ENCODE data around the gene CSNK1A1.
"Not testable (repeated sequence)": the region's sequence is repeated elsewhere in the genome, so short reads cannot be mapped to it uniquely, and the experiment has no call there.

CSNK1A1 gene

DNA sequence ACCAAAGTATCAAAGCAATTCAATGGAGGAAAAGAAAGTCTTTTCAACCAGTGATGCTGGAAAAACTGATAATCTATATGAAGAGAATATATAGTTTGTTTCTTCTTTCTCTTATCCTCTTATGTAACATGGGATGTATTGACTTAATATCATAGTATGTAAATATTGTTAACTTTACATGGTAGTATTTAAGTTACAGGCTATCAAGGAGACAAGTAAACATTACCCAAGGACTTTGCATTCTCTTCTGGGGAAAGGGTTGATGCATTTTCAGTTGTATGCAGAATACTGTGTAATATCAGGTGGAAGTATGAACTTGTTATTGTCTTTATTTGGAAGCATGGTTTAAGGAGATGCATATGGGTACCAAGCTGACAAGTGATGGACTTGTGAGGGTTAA lies 20.9 kb upstream of the CSNK1A1 start:
- DNase-seq: no peak

DNA sequence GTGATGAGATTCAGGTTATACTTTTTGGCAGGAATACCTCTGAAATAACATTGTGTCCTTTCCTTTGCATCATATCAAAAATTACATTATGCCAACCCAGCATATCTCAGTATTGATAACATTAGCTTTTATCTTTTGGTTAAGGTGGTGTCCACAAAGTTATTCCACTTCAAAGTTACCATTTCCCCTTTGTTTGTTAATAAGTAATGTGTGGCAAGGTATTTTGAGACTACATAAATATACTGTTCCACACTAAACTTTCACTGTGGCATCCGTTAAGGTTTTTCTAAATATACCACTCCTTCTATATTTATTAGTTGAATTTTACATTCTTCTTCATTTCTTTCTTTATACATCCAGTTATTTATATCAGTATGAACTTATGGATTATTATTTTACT lies 16.0 kb upstream of the CSNK1A1 start:
- DNase-seq: no peak

DNA sequence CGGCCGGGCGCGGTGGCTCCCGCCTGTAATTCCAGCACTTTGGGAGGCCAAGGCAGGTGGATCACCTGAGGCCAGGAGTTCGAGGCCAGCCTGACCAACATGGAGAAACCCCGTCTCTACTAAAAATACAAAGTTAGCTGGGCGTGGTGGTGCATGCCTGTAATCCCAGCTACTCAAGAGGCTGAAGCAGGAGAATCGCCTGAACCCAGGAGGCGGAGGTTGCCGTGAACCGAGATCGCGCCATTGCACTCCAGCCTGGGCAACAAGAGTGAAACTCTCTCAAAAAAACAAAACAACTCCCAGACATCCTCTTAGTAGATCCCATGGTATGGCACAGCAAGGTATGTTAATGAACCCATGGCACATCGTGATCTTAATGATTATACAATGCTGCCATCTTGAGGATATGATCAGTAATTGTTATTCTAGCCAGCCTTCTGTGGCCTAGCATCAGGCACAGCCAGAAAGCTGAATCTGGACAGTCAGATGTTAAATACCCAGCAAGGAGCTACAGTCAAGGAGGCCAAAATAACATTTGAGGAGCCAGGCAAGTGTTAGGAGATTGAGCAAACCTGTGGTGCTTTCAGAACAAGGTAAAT lies 13.4 kb upstream of the CSNK1A1 start:
- peak; percentile 39 for DNase-seq

DNA sequence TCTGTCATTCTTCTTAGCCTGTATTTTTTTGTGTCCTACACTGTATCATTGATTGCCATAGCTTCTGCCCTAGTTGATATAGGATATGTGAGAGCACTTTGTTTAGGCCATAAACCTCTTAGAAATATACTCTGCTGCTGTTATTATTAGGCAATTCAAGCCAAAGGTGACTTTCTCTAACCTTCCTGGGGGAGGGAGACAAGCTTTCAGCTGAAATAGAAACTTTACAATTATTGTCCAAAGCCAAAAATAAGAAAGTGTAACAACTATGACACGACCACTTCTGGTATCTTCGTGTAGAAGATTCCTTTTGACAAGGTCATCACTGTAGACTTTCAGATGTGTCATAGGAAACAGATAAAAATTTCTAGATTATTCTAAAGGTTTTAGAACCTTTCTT lies 12.2 kb upstream of the CSNK1A1 start:
- no peak for DNase-seq

DNA sequence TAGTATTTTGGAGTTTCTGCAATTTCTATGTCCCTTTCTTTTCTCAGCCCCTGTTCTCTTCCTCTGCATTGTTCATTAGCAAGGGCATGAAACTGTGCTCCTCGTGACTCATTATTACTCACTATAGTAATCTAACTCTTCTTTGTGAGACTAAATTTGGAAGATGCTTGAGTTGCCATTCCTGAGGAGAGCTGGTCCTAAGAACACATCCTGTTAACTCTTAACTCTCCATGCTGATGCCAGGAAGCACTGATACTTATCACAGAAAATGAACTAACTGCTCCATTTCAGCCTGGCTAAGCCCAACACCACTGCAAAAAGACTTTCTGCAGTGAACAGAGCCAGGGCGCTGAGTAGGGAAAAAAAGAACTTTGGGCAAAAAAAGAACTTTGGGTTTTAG lies 10.6 kb upstream of the CSNK1A1 start:
- DNase-seq: no peak

DNA sequence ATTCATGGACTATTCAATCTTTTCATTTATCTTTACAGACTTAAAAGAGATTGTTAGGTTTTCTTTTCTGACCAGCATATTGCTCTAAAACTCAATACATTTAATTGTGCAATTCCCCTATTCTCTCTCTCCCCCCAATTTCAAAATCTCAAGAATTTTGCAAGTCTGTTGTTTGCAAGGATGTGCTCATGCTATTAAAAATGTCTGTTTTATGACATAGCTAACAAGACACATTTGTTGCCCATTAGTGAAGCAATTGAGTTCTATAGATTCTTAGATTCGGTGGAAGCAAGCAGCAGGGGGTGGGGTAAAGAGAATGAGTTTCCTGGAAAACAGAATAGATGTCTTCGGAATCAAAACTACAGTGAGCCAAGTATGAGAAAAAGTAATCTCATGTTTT lies 8.5 kb upstream of the CSNK1A1 start:
- no peak for DNase-seq

DNA sequence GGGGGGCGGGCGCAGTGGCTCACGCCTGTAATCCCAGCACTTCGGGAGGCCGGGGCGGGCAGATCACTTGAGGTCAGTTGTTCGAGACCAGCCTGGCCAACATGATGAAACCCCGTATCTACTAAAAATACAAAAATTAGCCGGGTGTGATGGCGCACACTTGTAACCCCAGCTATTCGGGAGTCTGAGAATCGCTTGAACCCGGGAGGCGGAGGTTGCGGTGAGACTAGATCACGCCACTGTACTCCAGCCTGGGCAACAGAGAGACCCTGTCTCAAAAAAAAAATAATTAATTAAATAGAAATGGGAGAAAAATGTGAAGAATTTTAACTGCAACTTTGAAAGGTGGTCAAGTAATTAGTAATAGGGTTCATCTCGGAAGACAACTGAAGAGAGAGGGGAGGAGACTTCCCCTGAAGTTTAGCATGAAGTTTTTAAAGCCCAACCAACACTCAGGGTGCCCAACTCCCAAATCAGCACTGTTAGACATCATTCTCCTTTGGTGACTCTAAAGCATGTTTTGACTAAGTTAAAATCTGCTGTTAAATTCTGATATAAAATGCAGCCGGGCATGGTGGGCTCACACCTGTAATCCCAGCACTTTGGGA lies 1.4 kb upstream of the CSNK1A1 start:
- no peak for DNase-seq

DNA sequence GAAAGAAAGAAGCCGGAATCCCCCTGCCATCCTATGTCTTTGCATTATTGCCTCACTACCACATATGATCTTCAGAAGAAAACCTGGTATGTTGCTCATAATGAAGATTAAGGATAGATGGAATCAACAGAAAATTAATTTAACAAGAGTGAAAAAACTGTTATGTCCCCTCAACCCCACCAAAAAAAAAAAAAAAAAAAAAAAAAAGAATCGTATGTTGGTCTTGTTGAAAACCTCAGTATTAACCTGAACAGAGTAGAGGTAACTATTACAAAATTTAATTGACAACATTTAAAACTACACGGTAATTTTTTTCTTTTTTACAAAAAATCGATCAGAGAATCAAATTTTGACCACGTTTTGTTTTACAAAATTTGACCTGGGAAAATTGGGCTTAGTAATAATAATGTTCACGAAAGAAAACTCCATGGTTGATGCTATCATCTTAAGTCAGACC lies 827 bp upstream of the CSNK1A1 start:
- no peak for DNase-seq

DNA sequence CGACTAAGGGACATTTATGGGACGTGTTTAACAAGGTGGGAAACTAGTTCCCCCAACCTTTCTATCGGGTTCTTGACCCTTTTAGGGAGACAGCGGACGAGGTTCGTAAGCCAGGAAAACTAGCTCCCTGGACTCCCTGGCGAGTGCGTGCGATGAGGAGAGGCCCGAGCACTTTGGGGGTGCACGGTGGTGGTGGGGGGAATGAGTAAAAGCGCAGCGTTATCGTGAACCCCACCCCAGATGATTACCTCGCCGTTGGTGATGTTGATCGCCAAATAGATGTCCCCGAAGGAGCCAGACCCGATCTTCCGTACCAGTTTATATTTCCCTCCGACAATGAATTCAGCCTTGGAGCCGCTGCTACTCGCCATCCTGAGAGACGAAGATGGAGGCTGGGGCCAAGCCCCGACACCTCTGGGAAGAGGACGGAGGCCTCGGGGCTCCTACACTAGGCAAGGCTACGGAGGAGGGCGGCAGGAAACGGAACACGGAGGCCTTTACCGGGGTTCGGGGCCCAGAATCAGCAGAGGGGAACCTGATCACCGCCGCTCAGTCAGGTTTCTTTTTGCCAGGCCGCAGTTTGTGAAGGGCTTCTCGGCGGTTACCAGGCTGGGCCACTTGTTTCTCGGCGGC lies 529 bp downstream of the CSNK1A1 start:
- DNase-seq: no peak

DNA sequence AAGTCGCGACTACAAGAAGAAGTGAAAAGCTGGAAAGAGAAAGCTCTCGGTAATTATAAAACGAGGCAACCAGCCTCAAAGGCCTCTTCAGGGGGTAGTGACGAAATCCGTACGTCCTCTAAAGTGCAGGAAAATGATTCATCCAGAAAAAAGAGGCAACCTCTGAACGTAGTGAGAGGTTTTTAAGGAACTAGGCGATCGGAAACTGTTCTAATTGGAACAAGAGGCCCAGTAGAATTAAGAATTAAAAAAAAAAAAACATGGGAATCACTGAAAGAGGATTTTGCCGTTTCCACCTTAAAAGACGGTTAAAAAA lies 1.0 kb downstream of the CSNK1A1 start:
- DNase-seq: no peak

DNA sequence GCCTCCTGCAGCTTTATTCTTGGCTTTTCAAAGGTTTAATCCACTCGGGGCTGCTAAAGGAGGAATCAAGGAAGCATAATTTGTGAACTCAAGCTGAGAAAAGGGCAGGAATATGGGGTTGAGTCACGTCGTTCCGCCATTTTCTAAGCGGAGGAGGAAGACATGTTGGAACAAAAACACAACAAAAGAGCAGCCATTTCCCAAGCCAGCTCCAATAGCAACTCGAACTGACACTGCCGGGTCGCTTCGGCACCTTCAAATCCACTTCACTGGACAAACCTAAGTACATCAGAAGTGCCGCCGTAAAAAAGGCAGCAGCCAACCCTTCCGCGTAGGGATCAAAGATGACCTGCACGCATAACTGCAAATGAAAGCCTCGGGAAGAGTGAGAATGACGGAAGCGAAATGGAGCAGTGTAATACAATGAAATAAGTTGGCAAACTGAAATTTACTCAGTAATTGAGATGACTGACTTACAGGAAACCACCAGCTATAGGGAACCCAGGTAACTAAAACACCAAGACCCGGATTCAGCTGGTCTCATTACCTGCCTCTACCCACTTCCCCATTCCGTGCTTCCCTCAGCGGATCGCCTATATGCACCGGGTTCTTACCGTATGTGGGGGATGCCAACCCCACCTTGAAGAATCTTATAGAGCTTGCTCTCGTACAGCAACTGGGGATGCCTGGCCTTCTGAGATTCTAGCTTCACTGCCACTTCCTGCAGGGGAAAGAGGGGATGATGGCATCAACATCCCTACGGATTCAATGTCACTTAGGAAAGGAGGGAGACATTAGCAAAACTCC lies 1.6 kb downstream of the CSNK1A1 start:
- peak; percentile 45 for DNase-seq

DNA sequence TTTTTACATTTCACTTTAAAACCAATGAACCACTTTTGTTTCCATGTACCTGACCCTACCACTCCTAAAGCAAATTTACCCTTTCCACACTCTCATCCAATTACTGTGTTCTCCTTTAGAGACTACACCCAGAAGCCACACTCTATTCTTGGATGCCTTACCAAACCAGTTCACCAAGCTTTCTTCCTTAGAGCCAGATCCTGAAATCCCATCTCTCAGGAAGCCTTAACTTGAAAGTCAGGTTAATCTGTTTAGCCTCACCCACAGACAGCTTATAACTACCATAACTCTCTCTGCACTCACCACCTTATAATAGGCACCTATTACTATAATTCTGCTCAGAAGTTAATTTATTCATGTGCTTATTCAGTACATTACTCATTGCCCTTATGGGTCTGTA lies 4.3 kb downstream of the CSNK1A1 start:
- DNase-seq: no peak

DNA sequence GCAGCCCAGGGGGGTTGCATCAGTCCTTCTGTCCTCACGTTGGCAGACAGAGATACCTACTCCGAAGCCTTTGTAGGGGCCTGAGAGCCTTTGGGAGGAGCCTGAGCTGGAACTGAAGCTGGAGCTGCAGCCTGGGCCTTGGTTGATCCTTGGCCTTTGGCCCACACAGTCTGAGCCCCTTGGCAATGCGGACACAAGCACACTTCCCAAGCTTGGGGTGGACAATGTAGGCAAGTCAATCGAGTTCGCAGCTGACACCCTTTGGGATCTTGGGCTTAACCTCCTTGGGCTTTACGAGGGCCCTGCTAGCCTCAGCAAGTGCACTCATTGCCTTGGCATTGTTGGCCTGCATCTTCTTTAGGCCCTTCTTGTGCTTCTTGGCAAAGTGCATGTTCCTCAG lies 5.9 kb downstream of the CSNK1A1 start:
- no peak for DNase-seq

DNA sequence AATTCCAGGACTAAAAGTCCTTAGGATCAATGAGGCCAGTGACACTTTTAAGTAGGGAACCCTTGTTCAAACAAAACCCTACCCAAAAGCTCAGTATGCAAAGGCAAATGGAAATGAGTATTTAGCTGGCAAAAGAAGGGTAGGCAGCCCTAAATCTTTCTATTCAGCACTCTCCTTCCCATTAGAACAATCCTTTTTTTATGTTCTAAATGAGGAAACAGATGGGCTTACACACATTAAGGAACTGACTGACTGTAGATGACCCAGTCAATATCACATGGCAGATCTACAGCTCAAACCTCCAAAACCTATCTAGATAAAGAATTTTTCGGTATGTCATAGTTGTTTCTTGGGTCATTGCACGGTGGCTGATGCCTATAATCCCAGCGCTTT lies 7.2 kb downstream of the CSNK1A1 start:
- DNase-seq: no peak

DNA sequence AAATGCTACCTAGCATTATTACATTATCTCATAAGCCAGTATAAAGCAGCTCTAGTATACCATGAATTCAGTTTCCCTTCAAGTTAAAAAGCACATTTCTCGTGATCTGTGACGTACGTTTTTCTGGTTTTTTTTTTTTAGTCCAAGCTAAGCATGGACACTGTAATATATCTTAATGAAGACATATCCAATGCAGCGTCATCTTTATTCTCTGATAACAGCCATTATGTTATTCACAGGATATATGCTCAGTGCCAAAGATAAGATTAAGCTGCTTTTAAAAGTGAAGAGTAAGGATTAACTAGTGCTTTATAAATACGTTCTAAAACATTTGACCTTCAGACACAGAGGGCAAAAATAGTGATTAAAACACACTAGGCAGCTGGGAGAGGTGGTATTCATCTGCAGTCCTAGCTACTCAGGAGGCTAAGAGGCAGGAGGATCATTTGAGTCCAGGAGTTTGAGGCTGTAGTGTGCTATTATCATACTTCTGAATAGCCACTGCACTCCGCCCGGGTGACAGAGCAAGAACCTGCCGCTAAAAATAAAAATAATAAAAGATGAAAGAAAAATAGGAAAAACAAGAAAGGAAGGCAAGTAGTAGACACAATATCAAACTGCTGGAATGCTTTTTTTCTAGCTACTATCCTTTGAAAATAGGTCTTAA lies 7.7 kb downstream of the CSNK1A1 start:
- no peak for DNase-seq

DNA sequence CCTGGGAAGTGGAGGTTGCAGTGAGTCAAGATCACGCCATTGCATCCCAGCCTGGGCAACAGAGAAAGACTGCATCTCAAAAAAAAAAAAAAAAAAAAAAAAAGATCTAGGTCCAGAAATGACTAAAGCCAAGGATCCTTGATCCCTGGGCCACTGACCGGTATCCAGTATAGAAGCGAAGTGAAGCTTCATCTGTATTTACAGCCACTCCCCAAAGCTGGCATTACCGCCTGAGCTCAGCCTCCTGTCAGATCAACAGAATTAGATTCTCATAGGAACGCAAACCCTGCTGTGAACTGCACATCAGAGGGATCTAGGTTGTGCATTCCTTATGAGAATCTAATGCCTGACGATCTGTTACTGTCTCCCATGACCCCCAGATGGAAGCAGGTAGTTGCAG lies 9.3 kb downstream of the CSNK1A1 start:
- no peak for DNase-seq

DNA sequence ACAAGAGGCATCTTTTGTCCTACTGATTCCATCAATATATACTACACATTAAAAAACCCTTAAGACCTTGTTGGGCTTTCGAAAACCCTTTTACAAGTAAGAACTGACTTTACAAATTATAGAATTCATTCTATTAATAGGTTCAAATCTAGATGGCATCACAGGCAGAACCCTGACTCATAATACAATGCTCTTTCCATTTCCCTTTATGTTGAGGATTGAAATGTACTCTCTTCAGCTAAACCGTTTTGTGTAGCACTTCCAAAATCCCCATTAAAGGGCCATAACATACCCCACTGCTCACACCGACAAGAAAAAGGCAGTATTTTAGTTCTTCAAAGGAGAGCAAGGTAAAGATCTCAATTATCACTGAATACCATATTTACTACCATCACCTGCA lies 11.2 kb downstream of the CSNK1A1 start:
- DNase-seq: no peak

DNA sequence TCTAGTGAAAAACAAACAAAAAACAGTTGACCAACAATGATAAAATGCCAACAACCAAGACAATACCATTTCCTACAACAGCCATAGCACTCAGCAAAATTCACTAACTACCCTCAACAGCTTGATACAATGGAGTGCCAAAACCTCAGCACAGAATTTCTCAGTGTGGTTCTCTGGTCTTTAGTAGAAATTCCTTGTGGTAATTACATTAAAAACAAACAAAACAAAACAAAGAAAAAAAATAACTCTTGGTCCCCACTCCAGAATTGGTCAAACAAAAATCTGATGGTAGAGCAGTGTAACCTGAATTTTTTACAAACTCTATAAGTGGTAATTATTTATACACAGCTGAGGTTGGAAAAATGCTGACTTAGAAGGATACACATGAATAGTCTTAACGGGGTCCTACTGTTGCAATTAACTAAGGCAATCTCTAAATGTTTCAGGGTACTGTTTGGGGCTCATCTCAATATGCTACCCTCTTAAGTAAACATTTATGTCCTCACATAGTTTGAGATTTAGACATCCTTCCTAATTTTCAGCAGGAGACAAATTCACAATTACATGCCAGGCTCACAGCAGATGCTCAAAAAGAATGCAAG lies 13.8 kb downstream of the CSNK1A1 start:
- no peak for DNase-seq

DNA sequence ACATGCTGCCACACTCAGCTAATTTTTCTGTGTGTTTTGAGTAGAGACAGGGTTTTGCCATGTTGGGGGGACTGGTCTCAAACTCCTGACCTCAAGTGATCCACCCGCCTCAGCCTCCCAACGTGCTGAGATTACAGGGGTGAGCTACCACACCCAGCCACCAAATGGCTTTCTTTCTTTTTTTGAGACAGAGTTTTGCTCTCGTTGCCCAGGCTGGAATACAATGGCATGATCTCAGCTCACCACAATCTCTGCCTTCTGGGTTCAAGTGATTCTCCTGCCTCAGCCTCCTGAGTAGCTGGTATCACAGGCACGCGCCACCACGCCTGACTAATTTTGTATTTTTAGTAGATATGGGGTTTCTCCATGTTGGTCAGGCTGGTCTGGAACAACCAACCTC lies 15.5 kb downstream of the CSNK1A1 start:
- not testable (repeated sequence) for DNase-seq

DNA sequence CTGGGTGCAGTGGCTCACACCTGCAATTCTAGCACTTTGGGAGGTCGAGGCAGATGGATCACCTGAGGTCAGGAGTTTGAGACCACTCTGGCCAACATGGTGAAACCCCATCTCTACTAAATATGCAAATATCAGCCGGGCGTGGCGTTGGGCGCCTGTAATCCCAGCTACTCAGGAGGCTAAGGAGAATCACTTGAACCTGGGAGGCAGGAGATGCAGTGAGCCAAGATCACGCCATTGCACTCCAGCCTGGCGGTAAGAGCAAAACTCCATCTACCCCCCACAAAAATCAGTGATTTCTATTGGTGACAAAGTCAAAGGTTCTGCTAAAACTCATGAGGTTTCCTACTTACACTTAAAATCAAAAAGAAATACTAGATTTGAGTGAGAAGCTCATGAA lies 18.8 kb downstream of the CSNK1A1 start:
- no peak for DNase-seq

DNA sequence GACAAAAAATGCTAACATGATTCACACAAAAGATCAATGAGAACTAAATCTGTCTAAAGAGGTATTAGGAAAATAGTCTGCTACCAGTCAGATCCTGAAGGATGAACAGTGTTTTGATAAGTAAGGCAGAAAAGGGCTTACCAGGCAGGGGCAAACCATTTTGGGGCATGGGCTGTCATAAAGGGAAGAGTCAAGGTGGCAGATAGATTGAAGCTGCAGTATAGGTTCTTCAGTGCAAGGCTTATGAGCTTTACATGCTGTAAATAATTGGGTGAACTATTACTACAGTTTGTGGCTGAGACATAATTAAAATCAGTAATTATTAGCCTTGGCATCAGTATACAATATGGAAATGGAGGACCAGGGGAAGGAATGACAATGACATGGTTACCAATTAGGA lies 21.8 kb downstream of the CSNK1A1 start:
- DNase-seq: no peak

DNA sequence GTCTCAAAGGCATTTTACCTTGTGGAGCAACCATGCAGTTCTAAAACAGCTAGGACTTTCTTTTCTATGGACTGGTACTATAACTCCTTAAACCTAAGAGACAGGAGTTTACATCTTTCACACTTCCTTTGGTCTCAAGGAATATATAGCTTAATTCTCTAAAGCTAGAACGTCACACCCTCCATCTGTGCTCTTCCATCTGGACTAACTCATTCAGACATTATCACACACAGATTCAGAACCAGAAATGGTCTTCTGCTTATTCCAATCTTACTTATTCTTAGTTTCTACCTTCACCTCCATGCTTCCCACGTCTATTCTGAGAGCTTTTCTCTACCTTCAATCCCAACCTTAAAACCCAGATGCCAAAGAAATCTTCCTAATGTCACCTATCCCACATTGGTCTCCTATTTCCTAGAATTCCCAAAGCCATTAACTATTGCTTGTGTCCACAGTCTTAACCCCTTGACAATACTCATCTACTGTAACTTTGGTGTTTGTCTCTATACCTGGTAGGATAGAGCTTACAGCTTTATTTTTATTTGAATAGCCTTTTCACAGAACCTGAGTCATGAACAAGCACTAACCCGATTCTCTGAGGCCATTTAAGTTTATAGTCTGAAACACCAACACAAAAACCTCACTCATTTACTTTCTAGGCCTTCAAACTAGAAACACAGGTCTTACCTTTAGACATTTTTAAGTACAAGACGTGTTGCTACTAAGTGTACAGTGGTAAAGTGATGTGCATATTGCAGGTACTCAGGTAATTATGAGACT lies 22.8 kb downstream of the CSNK1A1 start:
- no peak for DNase-seq
